ENCODE data around the gene DPYSL3. TPM values are rescaled to one million over a fixed set of nuclear protein-coding genes. Genes with fewer than 3 reads are reported as not detected.

Gene DPYSL3
- total RNA-seq, 1 experiment from 2014 or later, result 55.9 TPM

GRCh38 chr5:147474140-147474539 lies 35.7 kb downstream of the DPYSL3 start:
- DNase-seq (ENCODE audit: low read depth), result no peak

- no peak for DNase-seq (ENCODE audit: low read depth)
Measured at GRCh38 chr5:147472664-147473475, 37.0 kb downstream of the DPYSL3 start.

GRCh38 chr5:147467973-147468508 lies 41.8 kb downstream of the DPYSL3 start:
- no peak for DNase-seq (ENCODE audit: low read depth)

GRCh38 chr5:147466360-147466980 lies 43.4 kb downstream of the DPYSL3 start:
- no peak for DNase-seq (ENCODE audit: low read depth)

- DNase-seq (ENCODE audit: low read depth), result no peak
Measured at GRCh38 chr5:147465747-147466146, 44.1 kb downstream of the DPYSL3 start.

GRCh38 chr5:147464211-147464610 lies 45.7 kb downstream of the DPYSL3 start:
- peak; percentile 61 for DNase-seq (ENCODE audit: low read depth)

GRCh38 chr5:147461915-147462314 lies 48.0 kb downstream of the DPYSL3 start:
- DNase-seq (ENCODE audit: low read depth), result peak; percentile 43

- no peak for DNase-seq (ENCODE audit: low read depth)
Measured at GRCh38 chr5:147460380-147460779, 49.5 kb downstream of the DPYSL3 start.

- no peak for DNase-seq (ENCODE audit: low read depth)
Measured at GRCh38 chr5:147458581-147458980, 51.3 kb downstream of the DPYSL3 start.

- DNase-seq (ENCODE audit: low read depth), result no peak
Measured at GRCh38 chr5:147455822-147456450, 53.9 kb downstream of the DPYSL3 start.

- DNase-seq (ENCODE audit: low read depth), result no peak
Measured at GRCh38 chr5:147454996-147455677, 54.7 kb downstream of the DPYSL3 start.

- DNase-seq (ENCODE audit: low read depth), result peak; percentile 85
Measured at GRCh38 chr5:147453875-147454814, 55.7 kb downstream of the DPYSL3 start.

GRCh38 chr5:147452165-147452811 lies 57.6 kb downstream of the DPYSL3 start:
- no peak for DNase-seq (ENCODE audit: low read depth)

- no peak for DNase-seq (ENCODE audit: low read depth)
Measured at GRCh38 chr5:147451193-147451592, 58.7 kb downstream of the DPYSL3 start.

GRCh38 chr5:147450606-147451005 lies 59.3 kb downstream of the DPYSL3 start:
- no peak for DNase-seq (ENCODE audit: low read depth)

- no peak for DNase-seq (ENCODE audit: low read depth)
Measured at GRCh38 chr5:147448766-147449165, 61.1 kb downstream of the DPYSL3 start.

GRCh38 chr5:147446523-147446922 lies 63.3 kb downstream of the DPYSL3 start:
- DNase-seq (ENCODE audit: low read depth), result no peak

- DNase-seq (ENCODE audit: low read depth), result no peak
Measured at GRCh38 chr5:147445917-147446316, 64.0 kb downstream of the DPYSL3 start.

GRCh38 chr5:147445090-147445489 lies 64.8 kb downstream of the DPYSL3 start:
- DNase-seq (ENCODE audit: low read depth), result no peak

- DNase-seq (ENCODE audit: low read depth), result no peak
Measured at GRCh38 chr5:147442224-147442623, 67.6 kb downstream of the DPYSL3 start.

All from LHCN-M2 (cell line).